K562 (cell line): ENCODE results near the gene SLC35A4. TPM values are rescaled to one million over a fixed set of nuclear protein-coding genes. Genes with fewer than 3 reads are reported as not detected.
A peak's percentile ranks its signal among the peaks of the same experiment; 100 is the strongest.

Experiments
- ATF1 ChIP-seq, 2 experiments: fragments of 450-650 bp in 1 of 2; IDR thresholded peaks; 2 replicates each; pipeline ENCODE4 v1.6.1; 2016; ENCODE audit warnings: missing compliant biosample characterization in 1 of 2, missing genetic modification characterization in 1 of 2
- CHD1 ChIP-seq: fragments of 200-600 bp; sonication (generic); IDR thresholded peaks from one replicate; pipeline ENCODE4 v1.6.1; 2012; ENCODE audit warnings: mild to moderate bottlenecking, moderate library complexity, low read length, inconsistent platforms
- CLOCK ChIP-seq: fragments of 250-450 bp; sonication (Bioruptor Pico); IDR thresholded peaks from 2 replicates; pipeline ENCODE4 v1.4.0; 2020; ENCODE audit warnings: mild to moderate bottlenecking, moderate library complexity, borderline replicate concordance
- CREBBP ChIP-seq: IDR thresholded peaks from one replicate; pipeline ENCODE4 v1.6.1; 2012; ENCODE audit warnings: low read depth, mild to moderate bottlenecking, control low read depth, inconsistent platforms, low read length
- DPF2 ChIP-seq: fragments of 450-650 bp; IDR thresholded peaks from 2 replicates; pipeline ENCODE4 v1.6.1; 2016
- ELF2 ChIP-seq: fragments of 250-450 bp; sonication (Bioruptor Pico); IDR thresholded peaks from 2 replicates; pipeline ENCODE4 v1.5.0; 2021; ENCODE audit warnings: mild to moderate bottlenecking
- ELK3 ChIP-seq: fragments of 450-650 bp; formaldehyde crosslinking; IDR thresholded peaks from 2 replicates; pipeline ENCODE4 v1.4.0; 2020; ENCODE audit warnings: mild to moderate bottlenecking
- HDAC6 ChIP-seq: IDR thresholded peaks from 2 replicates; pipeline ENCODE4 v1.6.1; 2012; ENCODE audit warnings: low read depth, mild to moderate bottlenecking, control low read depth, inconsistent platforms, low read length, moderate library complexity
- MIER1 ChIP-seq: fragments of 450-650 bp; IDR thresholded peaks from 2 replicates; pipeline ENCODE4 v1.6.1; 2016; ENCODE audit warnings: antibody characterized with exemption, mild to moderate bottlenecking, low read depth
- MLX ChIP-seq, 2 experiments: fragments of 450-650 bp in 1 of 2; sonication (generic) in 1 of 2; formaldehyde crosslinking; conservative IDR thresholded peaks; 2 replicates each; pipeline versions ENCODE4 v1.4.0 to v1.8.1; 2020 to 2022; ENCODE audit warnings: mild to moderate bottlenecking in 1 of 2, missing genetic modification reagents in 1 of 2
- PRDM10 ChIP-seq: fragments of 450-650 bp; IDR thresholded peaks from 2 replicates; pipeline ENCODE4 v1.6.1; 2018; ENCODE audit not compliant: partially characterized antibody
- RB1 ChIP-seq: fragments of 450-650 bp; IDR thresholded peaks from 2 replicates; pipeline ENCODE4 v1.6.1; 2017; ENCODE audit warnings: low read depth, mild to moderate bottlenecking
- SREBF2 ChIP-seq: sonication (generic); formaldehyde crosslinking; IDR thresholded peaks from 2 replicates; pipeline ENCODE4 v1.4.0; 2020; ENCODE audit warnings: mild to moderate bottlenecking, missing genetic modification reagents
- ZNF24 ChIP-seq: fragments of 450-650 bp; IDR thresholded peaks from 2 replicates; pipeline ENCODE4 v1.6.1; 2016
- ZNF280B ChIP-seq: fragments of 250-450 bp; sonication (Bioruptor Pico); IDR thresholded peaks from 2 replicates; pipeline ENCODE4 v1.5.1; 2021; ENCODE audit warnings: mild to moderate bottlenecking
- ZNF282 ChIP-seq: sonication (generic); formaldehyde crosslinking; IDR thresholded peaks from 2 replicates; pipeline ENCODE4 v1.8.1; 2023; ENCODE audit warnings: missing genetic modification reagents
- polyA plus RNA-seq, 8 experiments: library from polyadenylated mRNA; depleted of rRNA in 4 of 8; stranded (reverse) in 5 of 8; unstranded in 3 of 8; fragments of >200 nt; fragmentation: Nextera tagmentation in 2 of 8; fragmentation: Illumina TruSeq in 1 of 8; extraction: Ambion mirVana in 2 of 8; extraction: Trizol in 1 of 8; gene quantifications; 2 replicates each; pipeline versions ENCODE4 v1.2.1 to v1.2.3, GENCODE V29; 2011 to 2014; ENCODE audit warnings: inconsistent platforms in 1 of 8, missing spikeins in 1 of 8
- total RNA-seq, 7 experiments: library from RNA; depleted of rRNA in 6 of 7; stranded (reverse); fragments of >200 nt in 6 of 7; fragmentation: Illumina TruSeq in 2 of 7; extraction: Trizol in 2 of 7; gene quantifications; 2 replicates each; pipeline versions ENCODE4 v1.2.1 to v1.2.3, GENCODE V29; 2011 to 2021; ENCODE audit warnings: low replicate concordance in 1 of 7

The SLC35A4 gene
- total and polyA plus RNA-seq, 9 of the 15 experiments (the other 6 are each of a cell fraction or from before 2014, with no cell fraction given): 21.8 to 171 (median 42.5) TPM

GRCh38 chr5:140575309-140575708, 10.7 kb downstream of the SLC35A4 start (continued):
- TF ChIP-seq CLOCK (CRISPR knock-in tag) (no peak), ELK3 (CRISPR knock-in tag) (no peak), DPF2 (no peak), RB1 (0 out of 2 replicates have a peak, but pooled peaks have one; percentile 35), MIER1 (no peak), ELF2 (CRISPR knock-in tag) (no peak), SREBF2 (CRISPR knock-in tag) (no peak), PRDM10 (no peak), HDAC6 (no peak), ATF1 (CRISPR knock-in tag; IDR thresholded peaks at IDR 0.05) (no peak), ATF1 (tag; IDR thresholded peaks at IDR 0.05) (no peak), ZNF282 (CRISPR knock-in tag) (no peak), ZNF24 (no peak), CHD1 (no peak), MLX (CRISPR knock-in tag; conservative IDR thresholded peaks at IDR 0.05) (no peak), ZNF280B (CRISPR knock-in tag) (no peak), CREBBP (no peak)
